ENCODE data around the gene FAM184B. TPM values are rescaled to one million over a fixed set of nuclear protein-coding genes. Genes with fewer than 3 reads are reported as not detected.

Gene FAM184B
- total and polyA plus RNA-seq, 10 donors: 0.03 to 0.04 (median 0.03) TPM; not detected in 7

DNA sequence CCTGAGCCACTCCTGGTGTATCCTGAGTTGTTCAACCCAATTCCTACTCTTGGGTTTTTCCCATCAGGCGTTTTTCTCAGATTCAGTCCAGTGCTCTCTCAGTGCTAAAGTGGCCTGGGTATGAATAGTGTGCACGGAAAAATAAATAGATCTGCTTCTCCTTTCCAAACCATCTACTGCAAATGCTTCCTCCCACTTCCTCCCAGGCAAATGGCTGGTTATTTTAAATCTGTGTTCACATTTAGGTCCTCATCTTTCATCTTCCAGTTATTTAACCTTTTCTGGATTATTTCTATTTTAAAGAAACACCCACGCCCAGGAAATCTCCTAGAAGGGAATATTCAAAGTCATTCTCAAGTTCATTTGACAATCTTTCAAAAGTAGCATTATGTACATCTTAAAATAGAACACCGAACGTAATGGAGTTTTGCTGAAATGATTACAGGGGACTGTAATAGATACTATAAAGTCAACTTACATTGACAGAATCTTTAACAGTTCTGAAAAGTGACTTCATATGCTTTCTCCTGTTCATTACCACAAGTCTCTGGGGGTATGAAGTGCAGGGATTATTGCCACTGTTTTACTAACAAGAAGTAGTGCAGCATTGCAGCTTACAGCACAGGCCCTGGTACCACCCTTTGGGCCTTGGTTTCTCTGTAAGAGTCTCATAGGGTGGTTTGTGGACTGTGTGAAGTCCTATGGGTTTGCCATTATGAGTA, 100.7 kb downstream of the FAM184B start:
- Histone ChIP-seq H3K9me3 (no peaks in the 10 kb centered on the region), H3K4me1 (no peaks in the 10 kb centered on the region)
- WGBS, 5 donors: 39 to 53% (median 50%) methylated on average over 5 of the region's 5 CpGs

DNA sequence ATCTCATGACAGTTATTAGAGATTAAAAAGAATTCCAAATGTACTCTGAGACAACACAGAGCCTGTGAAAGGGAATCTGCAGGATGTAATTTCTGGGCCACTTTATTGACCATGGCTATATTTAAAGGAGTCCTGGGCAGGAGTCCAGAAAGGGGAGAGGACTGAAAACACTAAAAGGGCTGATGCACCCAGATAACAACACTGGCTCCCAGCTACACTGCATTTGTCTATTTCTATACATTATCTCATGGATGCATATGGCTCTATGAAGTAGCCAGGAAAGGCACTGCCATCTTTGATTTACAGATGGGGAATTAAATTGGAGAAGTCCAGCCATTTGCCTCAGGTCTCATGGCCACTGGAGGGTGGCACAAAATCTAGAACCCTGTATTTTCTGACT, 111.0 kb downstream of the FAM184B start:
- TF ChIP-seq, protein P1, sequence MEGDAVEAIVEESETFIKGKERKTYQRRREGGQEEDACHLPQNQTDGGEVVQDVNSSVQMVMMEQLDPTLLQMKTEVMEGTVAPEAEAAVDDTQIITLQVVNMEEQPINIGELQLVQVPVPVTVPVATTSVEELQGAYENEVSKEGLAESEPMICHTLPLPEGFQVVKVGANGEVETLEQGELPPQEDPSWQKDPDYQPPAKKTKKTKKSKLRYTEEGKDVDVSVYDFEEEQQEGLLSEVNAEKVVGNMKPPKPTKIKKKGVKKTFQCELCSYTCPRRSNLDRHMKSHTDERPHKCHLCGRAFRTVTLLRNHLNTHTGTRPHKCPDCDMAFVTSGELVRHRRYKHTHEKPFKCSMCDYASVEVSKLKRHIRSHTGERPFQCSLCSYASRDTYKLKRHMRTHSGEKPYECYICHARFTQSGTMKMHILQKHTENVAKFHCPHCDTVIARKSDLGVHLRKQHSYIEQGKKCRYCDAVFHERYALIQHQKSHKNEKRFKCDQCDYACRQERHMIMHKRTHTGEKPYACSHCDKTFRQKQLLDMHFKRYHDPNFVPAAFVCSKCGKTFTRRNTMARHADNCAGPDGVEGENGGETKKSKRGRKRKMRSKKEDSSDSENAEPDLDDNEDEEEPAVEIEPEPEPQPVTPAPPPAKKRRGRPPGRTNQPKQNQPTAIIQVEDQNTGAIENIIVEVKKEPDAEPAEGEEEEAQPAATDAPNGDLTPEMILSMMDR (IDR thresholded peaks at IDR 0.05 in 8 of 11, conservative IDR thresholded peaks at IDR 0.05 in 3 of 11): no peak
- TF ChIP-seq POLR2AphosphoS5 (IDR thresholded peaks at IDR 0.05) (no peak), POLR2A (IDR thresholded peaks at IDR 0.05) (no peak)
- DNase-seq: no peak
- no peak overlapping the region for H3K27ac ChIP-seq
- H3K4me3 ChIP-seq: no peak overlapping the region
- intact Hi-C loops (cut with DNase I; ENCODE audit: low total_unique reads): no loop called here
- H3K27me3 ChIP-seq (replicated peaks in 1 of 7): no peaks in the 10 kb centered on the region
- no peaks in the 10 kb centered on the region for H3K36me3 ChIP-seq
- H3K4me1 ChIP-seq: peaks cover 0 to 10% (median under 1%) of the 10 kb centered on the region in 6 donors
- H3K9me3 ChIP-seq: peaks cover 0 to 26% (median 15%) of the 10 kb centered on the region in 8 donors

More for the DNA sequence above, 100.7 kb downstream of the FAM184B start:
- Histone ChIP-seq H3K4me3 (no peak overlapping the region), H3K36me3 (no peaks in the 10 kb centered on the region), H3K27me3 (replicated peaks in 1 of 7) (no peaks in the 10 kb centered on the region), H3K27ac (no peak overlapping the region)
- TF ChIP-seq POLR2A (IDR thresholded peaks at IDR 0.05): no peak
- no peak for TF ChIP-seq POLR2AphosphoS5 (IDR thresholded peaks at IDR 0.05)
- TF ChIP-seq, protein P1 (IDR thresholded peaks at IDR 0.05 in 8 of 11, conservative IDR thresholded peaks at IDR 0.05 in 3 of 11): no peak
- no peak for DNase-seq
- intact Hi-C loops (cut with DNase I; ENCODE audit: low total_unique reads): no loop called here

DNA sequence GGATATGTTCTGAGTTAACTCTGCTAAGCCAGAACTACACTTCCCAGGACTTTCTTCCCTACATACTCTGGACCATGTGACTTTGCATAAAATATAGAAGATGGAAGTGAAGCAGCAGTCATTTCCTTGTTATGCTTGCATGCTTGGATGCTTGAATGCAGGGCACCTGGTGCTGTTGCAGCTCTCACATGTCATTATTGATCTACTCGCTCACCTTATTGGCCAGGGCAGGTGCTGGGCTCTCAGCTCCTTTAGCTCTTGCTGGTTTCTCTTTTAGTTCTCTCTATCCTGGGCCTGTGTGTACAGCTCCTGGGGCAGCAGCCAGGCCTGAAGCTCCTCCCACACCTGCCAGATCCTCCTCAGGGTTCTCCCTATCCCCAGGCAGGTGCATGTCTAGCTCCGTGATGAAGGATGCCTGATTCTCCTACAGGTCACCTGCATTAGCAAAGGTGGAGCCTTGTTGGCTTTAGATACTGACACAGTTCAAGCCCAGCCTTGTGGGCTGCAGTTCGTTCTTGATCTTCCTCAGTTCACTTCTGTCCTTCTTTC, 113.7 kb downstream of the FAM184B start:
- no peak overlapping the region for H3K4me3 ChIP-seq
- no peaks in the 10 kb centered on the region for H3K36me3 ChIP-seq
- no peak for DNase-seq
- H3K4me1 ChIP-seq: peaks cover 0 to 24% (median 11%) of the 10 kb centered on the region in 6 donors
- no peak overlapping the region for H3K27ac ChIP-seq
- 74 to 81% (median 78%) methylated on average over 3 of the region's 3 CpGs for WGBS, 5 donors
- intact Hi-C loops (cut with DNase I; ENCODE audit: low total_unique reads): no loop called here
- peaks cover 0 to 19% (median 15%) of the 10 kb centered on the region in 8 donors for H3K9me3 ChIP-seq
- no peaks in the 10 kb centered on the region for H3K27me3 ChIP-seq (replicated peaks in 1 of 7)
- TF ChIP-seq, protein P1 (IDR thresholded peaks at IDR 0.05 in 8 of 11, conservative IDR thresholded peaks at IDR 0.05 in 3 of 11): no peak
- TF ChIP-seq POLR2A (IDR thresholded peaks at IDR 0.05): no peak
- TF ChIP-seq POLR2AphosphoS5 (IDR thresholded peaks at IDR 0.05): no peak

DNA sequence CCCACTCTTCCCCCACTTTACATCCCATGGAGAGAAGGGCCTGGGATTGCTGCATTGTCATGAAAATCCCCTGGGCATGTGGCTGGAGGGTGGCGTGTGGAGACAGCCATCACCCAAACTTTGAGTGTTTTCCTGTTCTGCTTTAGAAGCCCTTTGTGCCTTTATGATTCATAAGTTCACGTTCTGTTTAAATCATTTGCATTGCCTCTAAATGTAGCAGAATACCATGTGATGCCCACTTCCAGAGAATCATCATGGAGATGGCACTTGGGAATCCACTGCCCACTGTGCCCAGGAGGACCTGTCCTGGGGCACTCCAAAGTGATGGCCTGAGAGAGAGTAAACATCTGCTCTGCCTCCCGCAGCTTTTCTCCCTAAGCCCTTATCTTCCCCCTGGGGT, 114.2 kb downstream of the FAM184B start:
- 63 to 80% (median 76%) methylated on average over 3 of the region's 3 CpGs for WGBS, 5 donors
- no peak for DNase-seq

More for the DNA sequence above, 114.2 kb downstream of the FAM184B start:
- TF ChIP-seq POLR2AphosphoS5 (IDR thresholded peaks at IDR 0.05): no peak
- TF ChIP-seq POLR2A (IDR thresholded peaks at IDR 0.05): no peak
- TF ChIP-seq, protein P1 (IDR thresholded peaks at IDR 0.05 in 8 of 11, conservative IDR thresholded peaks at IDR 0.05 in 3 of 11): no peak
- no peaks in the 10 kb centered on the region for H3K36me3 ChIP-seq
- peaks cover 0 to 24% (median 11%) of the 10 kb centered on the region in 6 donors for H3K4me1 ChIP-seq
- H3K27ac ChIP-seq: no peak overlapping the region
- H3K4me3 ChIP-seq: no peak overlapping the region
- no peaks in the 10 kb centered on the region for H3K27me3 ChIP-seq (replicated peaks in 1 of 7)
- intact Hi-C loops (cut with DNase I; ENCODE audit: low total_unique reads): no loop called here
- H3K9me3 ChIP-seq: peaks cover 0 to 15% (median 12%) of the 10 kb centered on the region in 8 donors

Data from spleen (tissue), 11 donors.